Astrocyte (in vitro differentiated cells and primary cell): ENCODE measurements around the gene SETDB2. TPM values are rescaled to one million over a fixed set of nuclear protein-coding genes. Genes with fewer than 3 reads are reported as not detected.

Experiments used
- DNase-seq: peaks from one replicate; pipeline ENCODE4 v3.0.0-alpha.2; 2010; ENCODE audit warnings: low read depth
- FAIRE-seq: peaks from 2 replicates; lab custom pipeline; 2011; peaks lifted over from hg19 to GRCh38; lab: Jason Lieb, UNC
- H2AFZ ChIP-seq: 2 replicates; pipeline ENCODE4 v1.6.0; 2012; ENCODE audit warnings: low read depth, low read length, inconsistent platforms
- H3K27ac ChIP-seq: 2 replicates; pipeline ENCODE4 v1.5.1; 2011; ENCODE audit warnings: low read depth, low read length, inconsistent platforms
- H3K27me3 ChIP-seq: 2 replicates; pipeline ENCODE4 v1.6.0; 2011; ENCODE audit warnings: low read length, inconsistent platforms; ENCODE audit not compliant: insufficient read depth
- H3K36me3 ChIP-seq: 2 replicates; pipeline ENCODE4 v1.5.1; 2011; ENCODE audit warnings: low read length, inconsistent platforms; ENCODE audit not compliant: insufficient read depth
- H3K4me1 ChIP-seq: 2 replicates; pipeline ENCODE4 v1.5.1; 2011; ENCODE audit warnings: low read length, inconsistent platforms; ENCODE audit not compliant: insufficient read depth
- H3K4me2 ChIP-seq: 2 replicates; pipeline ENCODE4 v1.6.0; 2012; ENCODE audit warnings: low read length, inconsistent platforms
- H3K4me3 ChIP-seq: 2 replicates; pipeline ENCODE4 v1.5.1; 2011; ENCODE audit warnings: low read depth, mild to moderate bottlenecking, low read length, inconsistent platforms; ENCODE audit not compliant: insufficient read depth
- H3K79me2 ChIP-seq: 2 replicates; pipeline ENCODE4 v1.6.0; 2012; ENCODE audit warnings: mild to moderate bottlenecking, low read length, inconsistent platforms; ENCODE audit not compliant: insufficient read depth
- H3K9ac ChIP-seq: 2 replicates; pipeline ENCODE4 v1.6.0; 2012; ENCODE audit warnings: mild to moderate bottlenecking, low read length, inconsistent platforms
- H3K9me3 ChIP-seq: 2 replicates; pipeline ENCODE4 v1.5.1; 2012; ENCODE audit warnings: low read depth, mild to moderate bottlenecking, low read length, inconsistent platforms; ENCODE audit not compliant: insufficient read depth
- H4K20me1 ChIP-seq: 2 replicates; pipeline ENCODE4 v1.6.0; 2012; ENCODE audit warnings: low read length, inconsistent platforms; ENCODE audit not compliant: insufficient read depth
- H3K27ac Mint-ChIP-seq: one replicate; pipeline ENCODE4 v1.8.0; 2021; ENCODE audit warnings: mild to moderate bottlenecking, mixed read lengths; ENCODE audit not compliant: unreplicated experiment
- H3K27me3 Mint-ChIP-seq: one replicate; pipeline ENCODE4 v1.8.0; 2021; ENCODE audit warnings: low read depth, mixed read lengths; ENCODE audit not compliant: unreplicated experiment
- H3K36me3 Mint-ChIP-seq: one replicate; pipeline ENCODE4 v1.8.0; 2021; ENCODE audit warnings: low read depth, mixed read lengths; ENCODE audit not compliant: unreplicated experiment
- H3K4me1 Mint-ChIP-seq: one replicate; pipeline ENCODE4 v1.8.0; 2021; ENCODE audit warnings: low read depth, mixed read lengths; ENCODE audit not compliant: unreplicated experiment
- H3K4me3 Mint-ChIP-seq: one replicate; pipeline ENCODE4 v1.8.0; 2021; ENCODE audit warnings: mild to moderate bottlenecking, moderate library complexity, mixed read lengths; ENCODE audit not compliant: unreplicated experiment
- H3K9me3 Mint-ChIP-seq: one replicate; pipeline ENCODE4 v1.8.0; 2021; ENCODE audit warnings: mild to moderate bottlenecking, mixed read lengths; ENCODE audit not compliant: unreplicated experiment
- CTCF ChIP-seq: IDR thresholded peaks from 2 replicates; pipeline ENCODE4 v1.5.1; 2011; ENCODE audit warnings: low read depth, mild to moderate bottlenecking, inconsistent platforms, low read length, moderate library complexity; ENCODE audit not compliant: insufficient read depth
- EZH2 ChIP-seq: IDR thresholded peaks from 2 replicates; pipeline ENCODE4 v1.6.1; 2012; ENCODE audit warnings: mild to moderate bottlenecking, low read length, inconsistent platforms; ENCODE audit not compliant: insufficient read depth
- total RNA-seq: library from RNA; stranded (reverse); gene quantifications from 2 replicates; pipeline ENCODE4 v1.2.1, GENCODE V29; 2021

Gene SETDB2
- total RNA-seq, 1 donor from 2014 or later, result 5.8 TPM

GRCh38 chr13:49532593-49532992 is 88.5 kb downstream of the SETDB2 start:
- H3K27ac Mint-ChIP-seq, result no peak overlapping the region
- Histone ChIP-seq H3K9ac (no peak overlapping the region), H3K27ac (no peak overlapping the region), H4K20me1 (no peaks in the 10 kb centered on the region), H3K27me3 (no peaks in the 10 kb centered on the region), H3K4me3 (no peak overlapping the region), H3K4me2 (no peak overlapping the region), H3K9me3 (no peaks in the 10 kb centered on the region), H2AFZ (no peak overlapping the region), H3K36me3 (peaks cover 6% of the 10 kb centered on the region), H3K4me1 (no peaks in the 10 kb centered on the region), H3K79me2 (no peaks in the 10 kb centered on the region)
- H3K27me3 Mint-ChIP-seq, result no peaks in the 10 kb centered on the region
- peaks cover 13% of the 10 kb centered on the region for H3K36me3 Mint-ChIP-seq
- H3K4me3 Mint-ChIP-seq, result no peak overlapping the region
- FAIRE-seq (no peak), DNase-seq (no peak)
- no peak for TF ChIP-seq CTCF
- no peak for TF ChIP-seq EZH2
- H3K4me1 Mint-ChIP-seq, result no peaks in the 10 kb centered on the region
- H3K9me3 Mint-ChIP-seq, result peaks cover 3% of the 10 kb centered on the region

- H3K4me1 ChIP-seq, result no peaks in the 10 kb centered on the region
- H3K9me3 ChIP-seq, result no peaks in the 10 kb centered on the region
- no peak overlapping the region for H3K4me2 ChIP-seq
- Mint-ChIP-seq H3K36me3 (peaks cover 14% of the 10 kb centered on the region), H3K4me3 (no peak overlapping the region), H3K27ac (no peak overlapping the region), H3K9me3 (peaks cover 3% of the 10 kb centered on the region), H3K27me3 (no peaks in the 10 kb centered on the region), H3K4me1 (no peaks in the 10 kb centered on the region)
- no peak overlapping the region for H2AFZ ChIP-seq
- H3K9ac ChIP-seq, result no peak overlapping the region
- FAIRE-seq (no peak), DNase-seq (no peak)
- TF ChIP-seq CTCF (no peak), EZH2 (no peak)
- no peaks in the 10 kb centered on the region for H3K27me3 ChIP-seq
- no peaks in the 10 kb centered on the region for H3K79me2 ChIP-seq
- H3K4me3 ChIP-seq, result no peak overlapping the region
- peaks cover 6% of the 10 kb centered on the region for H3K36me3 ChIP-seq
- no peaks in the 10 kb centered on the region for H4K20me1 ChIP-seq
- H3K27ac ChIP-seq, result no peak overlapping the region
Measured at GRCh38 chr13:49533011-49533410, 88.9 kb downstream of the SETDB2 start.

GRCh38 chr13:49533591-49534269 is 89.7 kb downstream of the SETDB2 start:
- DNase-seq (no peak), FAIRE-seq (no peak)
- Histone ChIP-seq H3K79me2 (no peaks in the 10 kb centered on the region), H4K20me1 (no peaks in the 10 kb centered on the region), H3K9me3 (no peaks in the 10 kb centered on the region), H3K36me3 (peaks cover 6% of the 10 kb centered on the region), H3K27me3 (no peaks in the 10 kb centered on the region), H3K27ac (no peak overlapping the region), H3K9ac (no peak overlapping the region), H3K4me1 (no peaks in the 10 kb centered on the region), H2AFZ (no peak overlapping the region), H3K4me2 (no peak overlapping the region), H3K4me3 (no peak overlapping the region)
- Mint-ChIP-seq H3K36me3 (peaks cover 12% of the 10 kb centered on the region), H3K27ac (no peak overlapping the region), H3K9me3 (peaks cover 3% of the 10 kb centered on the region), H3K4me1 (no peaks in the 10 kb centered on the region), H3K27me3 (no peaks in the 10 kb centered on the region), H3K4me3 (no peak overlapping the region)
- TF ChIP-seq CTCF, result no peak
- TF ChIP-seq EZH2, result no peak
